ENCODE data around the gene SPI1.

DNA sequence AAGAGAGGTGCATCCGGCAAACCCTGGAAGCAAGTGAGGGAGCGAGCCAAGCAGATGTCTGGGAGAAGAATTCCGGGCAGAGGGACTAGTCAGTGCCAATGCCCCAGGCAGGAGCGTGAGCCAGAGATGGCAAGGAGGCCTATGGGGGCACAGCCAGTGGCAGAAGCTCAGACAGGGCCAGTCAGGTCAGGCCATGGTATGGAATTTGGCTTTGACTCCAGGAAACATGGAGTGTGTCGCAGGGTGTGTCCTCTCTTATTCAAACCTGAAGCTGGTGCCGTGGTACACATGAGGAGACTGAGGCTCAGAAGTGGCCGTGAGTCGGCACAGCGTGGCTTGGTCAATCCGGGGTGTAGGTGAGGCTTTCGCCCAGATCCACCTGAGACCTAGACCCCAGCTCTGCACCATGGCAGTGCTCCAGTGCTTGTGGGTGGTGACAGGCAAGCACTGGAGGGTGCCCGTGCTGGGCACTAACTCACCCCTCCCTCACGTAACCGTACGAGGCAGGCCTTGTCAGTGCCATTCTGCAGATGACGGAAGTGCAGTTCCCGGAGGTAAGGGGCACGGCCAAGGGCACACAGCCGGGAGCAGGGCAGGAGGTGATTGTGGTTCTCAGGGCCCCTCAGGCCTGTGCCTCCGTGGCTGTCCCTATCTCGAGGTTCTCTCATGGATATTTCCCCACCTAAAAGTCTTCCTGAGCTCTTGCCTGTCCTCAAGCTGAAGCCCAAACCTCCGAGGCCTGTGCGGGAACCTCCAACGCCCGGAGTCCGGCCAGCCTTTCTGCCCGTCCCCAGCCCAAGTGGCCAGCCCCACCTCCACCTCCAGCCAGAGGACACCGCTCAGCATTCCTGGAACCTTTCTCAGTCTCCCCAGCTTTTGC is 10.6 kb upstream of the SPI1 start:
- TF ChIP-seq, protein P1, sequence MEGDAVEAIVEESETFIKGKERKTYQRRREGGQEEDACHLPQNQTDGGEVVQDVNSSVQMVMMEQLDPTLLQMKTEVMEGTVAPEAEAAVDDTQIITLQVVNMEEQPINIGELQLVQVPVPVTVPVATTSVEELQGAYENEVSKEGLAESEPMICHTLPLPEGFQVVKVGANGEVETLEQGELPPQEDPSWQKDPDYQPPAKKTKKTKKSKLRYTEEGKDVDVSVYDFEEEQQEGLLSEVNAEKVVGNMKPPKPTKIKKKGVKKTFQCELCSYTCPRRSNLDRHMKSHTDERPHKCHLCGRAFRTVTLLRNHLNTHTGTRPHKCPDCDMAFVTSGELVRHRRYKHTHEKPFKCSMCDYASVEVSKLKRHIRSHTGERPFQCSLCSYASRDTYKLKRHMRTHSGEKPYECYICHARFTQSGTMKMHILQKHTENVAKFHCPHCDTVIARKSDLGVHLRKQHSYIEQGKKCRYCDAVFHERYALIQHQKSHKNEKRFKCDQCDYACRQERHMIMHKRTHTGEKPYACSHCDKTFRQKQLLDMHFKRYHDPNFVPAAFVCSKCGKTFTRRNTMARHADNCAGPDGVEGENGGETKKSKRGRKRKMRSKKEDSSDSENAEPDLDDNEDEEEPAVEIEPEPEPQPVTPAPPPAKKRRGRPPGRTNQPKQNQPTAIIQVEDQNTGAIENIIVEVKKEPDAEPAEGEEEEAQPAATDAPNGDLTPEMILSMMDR (IDR thresholded peaks at IDR 0.05; ENCODE audit: insufficient read depth, low read depth, low read length), result no peak
- no peak for TF ChIP-seq EZH2 (IDR thresholded peaks at IDR 0.05; ENCODE audit: insufficient read depth, low read length)

Data from astrocyte (in vitro differentiated cells and primary cell).